Fibroblast of pulmonary artery (primary cell): ENCODE measurements around the gene HERPUD2.

Experiments used
- DNase-seq: peaks from one replicate; pipeline ENCODE4 v3.0.0-alpha.2; 2010; ENCODE audit warnings: low read depth
- H3K4me3 ChIP-seq: replicated peaks from 2 replicates; pipeline ENCODE4 v1.5.1; 2011; ENCODE audit warnings: low read depth, mild to moderate bottlenecking, control low read depth, low read length, moderate library complexity
- CTCF ChIP-seq: IDR thresholded peaks from 2 replicates; pipeline ENCODE4 v1.5.1; 2011; ENCODE audit warnings: mild to moderate bottlenecking, control low read depth, low read length, inconsistent platforms; ENCODE audit errors: missing control alignments

The HERPUD2 gene

DNA sequence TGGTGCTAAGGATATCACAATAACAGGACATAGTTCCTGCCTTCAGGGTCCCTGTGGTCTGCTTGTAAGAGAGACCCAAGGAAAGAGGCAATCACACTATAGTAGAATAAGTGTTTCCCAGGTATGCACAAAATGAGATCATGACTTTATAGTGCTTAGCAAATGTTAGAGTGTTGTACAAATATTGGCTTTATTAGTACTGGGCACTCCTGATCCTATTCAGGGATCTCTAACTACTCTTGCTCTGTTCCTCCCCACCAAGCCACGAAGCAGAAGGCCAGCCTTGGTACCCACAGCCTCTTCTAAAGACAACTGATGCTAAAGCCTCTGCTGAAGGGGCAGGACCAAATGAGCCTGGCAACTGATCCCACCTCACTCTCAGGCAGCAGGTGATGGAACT lies 75.1 kb downstream of the HERPUD2 start:
- no peak for TF ChIP-seq CTCF
- no peak overlapping the region for H3K4me3 ChIP-seq

GRCh38 chr7:35617041-35617440 lies 77.9 kb downstream of the HERPUD2 start:
- peak; percentile 48 for DNase-seq
- no peak overlapping the region for H3K4me3 ChIP-seq
- no peak for TF ChIP-seq CTCF

More for the DNA sequence above, 75.1 kb downstream of the HERPUD2 start:
- no peak for DNase-seq

DNA sequence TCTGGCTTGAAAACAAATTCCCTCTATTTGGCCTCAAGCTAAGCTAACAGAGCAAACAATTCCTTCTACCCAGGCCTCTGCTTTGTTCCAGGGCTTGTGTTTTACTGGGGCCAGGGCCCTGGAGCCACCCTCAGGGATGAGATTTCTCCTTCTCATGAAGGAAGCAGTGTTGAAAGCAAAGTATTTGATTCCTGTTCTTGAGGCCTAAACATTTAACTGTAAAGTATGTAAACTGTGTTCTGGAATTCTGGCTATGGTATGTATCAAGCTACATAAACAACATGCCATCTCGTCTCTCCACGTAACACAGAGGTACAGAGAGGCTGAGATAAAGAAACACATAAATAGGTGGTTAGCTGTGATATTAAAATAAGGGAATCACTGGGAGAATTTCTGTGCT lies 81.8 kb downstream of the HERPUD2 start:
- TF ChIP-seq CTCF = no peak
- DNase-seq = no peak
- H3K4me3 ChIP-seq = no peak overlapping the region

- no peak for TF ChIP-seq CTCF
- DNase-seq = peak; percentile 78
- no peak overlapping the region for H3K4me3 ChIP-seq
Measured at GRCh38 chr7:35605760-35606159, 89.2 kb downstream of the HERPUD2 start.

GRCh38 chr7:35604595-35604994 lies 90.3 kb downstream of the HERPUD2 start:
- H3K4me3 ChIP-seq = no peak overlapping the region
- no peak for DNase-seq
- TF ChIP-seq CTCF = no peak

GRCh38 chr7:35599645-35600044 lies 95.3 kb downstream of the HERPUD2 start:
- no peak for DNase-seq
- no peak overlapping the region for H3K4me3 ChIP-seq
- no peak for TF ChIP-seq CTCF

DNA sequence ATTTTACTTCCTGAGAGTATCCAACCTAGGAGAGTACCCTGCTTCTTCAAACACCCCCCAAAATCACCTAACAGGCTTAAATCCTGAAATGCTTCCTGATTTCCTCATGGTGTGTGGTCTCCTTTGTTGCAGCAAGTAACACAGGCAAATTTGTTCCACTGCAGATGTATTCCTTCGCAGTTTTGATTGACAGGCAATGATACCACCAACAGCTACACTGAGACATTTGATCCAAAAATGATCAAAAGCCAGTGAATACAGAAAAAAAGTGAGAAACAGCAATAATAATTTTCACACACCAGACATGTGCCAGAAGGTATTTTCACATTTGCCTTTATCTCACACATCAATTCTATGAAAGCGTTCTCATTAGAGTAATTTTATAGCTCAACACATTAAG lies 95.9 kb downstream of the HERPUD2 start:
- no peak for DNase-seq
- TF ChIP-seq CTCF = no peak

More for the DNA sequence above, 95.9 kb downstream of the HERPUD2 start:
- no peak overlapping the region for H3K4me3 ChIP-seq
